Activated naive CD8-positive, alpha-beta T cell treated with anti-CD3 and anti-CD28 coated beads, Interleukin-2, amount 10 ng/mL, durations not matched to agents 7 days and 5 days (primary cell): ENCODE measurements around the gene TNS4. TPM values are rescaled to one million over a fixed set of nuclear protein-coding genes. Genes with fewer than 3 reads are reported as not detected.
A peak's percentile ranks its signal among the peaks of the same experiment; 100 is the strongest.

Source experiments
- ATAC-seq: fragments of 150-1000 bp; cut with Tn5 transposase; one replicate; pipeline ENCODE4 v1.10.0; 2021; ENCODE audit warnings: low read depth, moderate library complexity
- POLR2A ChIA-PET: fragments of 350-600 bp; sonication (Branson Sonifier 250); formaldehyde crosslinking; loops from one replicate; lab custom pipeline; 2021; ENCODE audit warnings: antibody characterized with exemption; lab: Charles Lee
- DNase-seq: peaks from one replicate; pipeline ENCODE4 v3.0.0; 2021
- H3K27ac Mint-ChIP-seq: one replicate; pipeline ENCODE4 v1.8.0; 2022; ENCODE audit warnings: mild to moderate bottlenecking, mixed read lengths
- H3K27me3 Mint-ChIP-seq: one replicate; pipeline ENCODE4 v1.8.0; 2022; ENCODE audit warnings: mild to moderate bottlenecking, moderate library complexity, mixed read lengths
- H3K36me3 Mint-ChIP-seq: one replicate; pipeline ENCODE4 v1.8.0; 2021; ENCODE audit warnings: mild to moderate bottlenecking, mixed read lengths
- H3K4me1 Mint-ChIP-seq: one replicate; pipeline ENCODE4 v1.8.0; 2021; ENCODE audit warnings: mixed read lengths
- H3K4me3 Mint-ChIP-seq: one replicate; pipeline ENCODE4 v1.8.0; 2022; ENCODE audit warnings: mild to moderate bottlenecking, moderate library complexity, mixed read lengths
- H3K9me3 Mint-ChIP-seq: one replicate; pipeline ENCODE4 v1.8.0; 2021; ENCODE audit warnings: mixed read lengths
- total RNA-seq, 2 experiments: library from RNA; stranded (reverse); gene quantifications; one replicate each; pipeline ENCODE4 v1.2.3, GENCODE V29; 2021

The TNS4 gene
- total RNA-seq, 2 experiments from 2014 or later: 9.0 to 9.7 TPM

- H3K4me1 Mint-ChIP-seq: peaks cover 16% of the 10 kb centered on the region
- POLR2A ChIA-PET: no interaction called here
- peaks cover 6% of the 10 kb centered on the region for H3K36me3 Mint-ChIP-seq
- peaks cover 2% of the 10 kb centered on the region for H3K27me3 Mint-ChIP-seq
- H3K4me3 Mint-ChIP-seq: no peak overlapping the region
- ATAC-seq (no peak), DNase-seq (no peak)
- no peak overlapping the region for H3K27ac Mint-ChIP-seq
- H3K9me3 Mint-ChIP-seq: peaks cover 3% of the 10 kb centered on the region
These were observed 8.4 kb upstream of the TNS4 start for GRCh38 chr17:40509626-40510327.

GRCh38 chr17:40506786-40507185, 5.4 kb upstream of the TNS4 start:
- ATAC-seq (no peak), DNase-seq (no peak)
- no peak overlapping the region for H3K27ac Mint-ChIP-seq
- POLR2A ChIA-PET: no interaction called here
- H3K4me3 Mint-ChIP-seq: no peak overlapping the region
- H3K4me1 Mint-ChIP-seq: peaks cover 5% of the 10 kb centered on the region
- no peaks in the 10 kb centered on the region for H3K27me3 Mint-ChIP-seq
- H3K9me3 Mint-ChIP-seq: no peaks in the 10 kb centered on the region
- H3K36me3 Mint-ChIP-seq: no peaks in the 10 kb centered on the region

- Mint-ChIP-seq H3K9me3 (no peaks in the 10 kb centered on the region), H3K27ac (peak overlapping the region; percentile 8), H3K36me3 (no peaks in the 10 kb centered on the region), H3K27me3 (peaks cover 4% of the 10 kb centered on the region), H3K4me3 (no peak overlapping the region), H3K4me1 (peaks cover 5% of the 10 kb centered on the region)
- no peak for ATAC-seq
- no peak for DNase-seq
- POLR2A ChIA-PET: no interaction called here
These were observed 1.7 kb upstream of the TNS4 start for GRCh38 chr17:40503154-40503553.

- no peak overlapping the region for H3K4me3 Mint-ChIP-seq
- no peak for DNase-seq
- peaks cover 4% of the 10 kb centered on the region for H3K27me3 Mint-ChIP-seq
- no peaks in the 10 kb centered on the region for H3K36me3 Mint-ChIP-seq
- POLR2A ChIA-PET: no interaction called here
- H3K4me1 Mint-ChIP-seq: peaks cover 5% of the 10 kb centered on the region
- H3K27ac Mint-ChIP-seq: no peak overlapping the region
- ATAC-seq: no peak
- no peaks in the 10 kb centered on the region for H3K9me3 Mint-ChIP-seq
These were observed 1.3 kb upstream of the TNS4 start for GRCh38 chr17:40502716-40503115.

- ATAC-seq: no peak
- Mint-ChIP-seq H3K27ac (no peak overlapping the region), H3K4me3 (no peak overlapping the region), H3K4me1 (no peaks in the 10 kb centered on the region), H3K27me3 (peaks cover 4% of the 10 kb centered on the region), H3K36me3 (no peaks in the 10 kb centered on the region), H3K9me3 (no peaks in the 10 kb centered on the region)
- POLR2A ChIA-PET: no interaction called here
- DNase-seq: no peak
These were observed 714 bp downstream of the TNS4 start for GRCh38 chr17:40500709-40501108.

GRCh38 chr17:40500190-40500589, 1.2 kb downstream of the TNS4 start:
- Mint-ChIP-seq H3K9me3 (no peaks in the 10 kb centered on the region), H3K4me1 (no peaks in the 10 kb centered on the region), H3K27ac (no peak overlapping the region), H3K4me3 (no peak overlapping the region), H3K27me3 (peaks cover 4% of the 10 kb centered on the region), H3K36me3 (peaks cover under 1% of the 10 kb centered on the region)
- POLR2A ChIA-PET: no interaction called here
- DNase-seq: no peak
- ATAC-seq: no peak

- DNase-seq (no peak), ATAC-seq (no peak)
- H3K4me3 Mint-ChIP-seq: no peak overlapping the region
- no peaks in the 10 kb centered on the region for H3K9me3 Mint-ChIP-seq
- peaks cover 4% of the 10 kb centered on the region for H3K27me3 Mint-ChIP-seq
- no peak overlapping the region for H3K27ac Mint-ChIP-seq
- POLR2A ChIA-PET: no interaction called here
- H3K4me1 Mint-ChIP-seq: no peaks in the 10 kb centered on the region
- H3K36me3 Mint-ChIP-seq: peaks cover 2% of the 10 kb centered on the region
These were observed 1.8 kb downstream of the TNS4 start for GRCh38 chr17:40499551-40500189.

- H3K4me1 Mint-ChIP-seq: no peaks in the 10 kb centered on the region
- H3K36me3 Mint-ChIP-seq: peaks cover 2% of the 10 kb centered on the region
- ATAC-seq (no peak), DNase-seq (no peak)
- no peak overlapping the region for H3K4me3 Mint-ChIP-seq
- peaks cover 4% of the 10 kb centered on the region for H3K27me3 Mint-ChIP-seq
- POLR2A ChIA-PET: interaction anchor here (1.2 to 1.3 kb wide), 2 partner anchors 19 to 49 kb away, joined by 4 read pairs; no protein-coding TSS in a partner anchor
- H3K9me3 Mint-ChIP-seq: no peaks in the 10 kb centered on the region
- H3K27ac Mint-ChIP-seq: no peak overlapping the region
These were observed 2.9 kb downstream of the TNS4 start for GRCh38 chr17:40498281-40499084.

GRCh38 chr17:40497695-40498094, 3.7 kb downstream of the TNS4 start:
- POLR2A ChIA-PET: interaction anchor here (1.2 to 1.3 kb wide), 2 partner anchors 19 to 50 kb away, joined by 4 read pairs; no protein-coding TSS in a partner anchor
- peaks cover 2% of the 10 kb centered on the region for H3K36me3 Mint-ChIP-seq
- H3K9me3 Mint-ChIP-seq: no peaks in the 10 kb centered on the region

GRCh38 chr17:40496634-40497420, 4.6 kb downstream of the TNS4 start:
- Mint-ChIP-seq H3K36me3 (peaks cover 2% of the 10 kb centered on the region), H3K27ac (peak overlapping the region; percentile 69), H3K9me3 (no peaks in the 10 kb centered on the region), H3K4me3 (no peak overlapping the region), H3K27me3 (peaks cover 4% of the 10 kb centered on the region), H3K4me1 (no peaks in the 10 kb centered on the region)
- no peak for ATAC-seq
- POLR2A ChIA-PET: interaction anchor here (1.3 kb wide), 1 partner anchor 51 kb away, joined by 4 read pairs; no protein-coding TSS in a partner anchor
- no peak for DNase-seq

More at GRCh38 chr17:40497695-40498094, 3.7 kb downstream of the TNS4 start:
- Mint-ChIP-seq H3K4me3 (no peak overlapping the region), H3K27me3 (peaks cover 4% of the 10 kb centered on the region), H3K4me1 (no peaks in the 10 kb centered on the region), H3K27ac (no peak overlapping the region)
- DNase-seq (no peak), ATAC-seq (no peak)

GRCh38 chr17:40496170-40496569, 5.3 kb downstream of the TNS4 start:
- H3K27ac Mint-ChIP-seq: no peak overlapping the region
- peaks cover 2% of the 10 kb centered on the region for H3K36me3 Mint-ChIP-seq
- DNase-seq (no peak), ATAC-seq (no peak)
- no peak overlapping the region for H3K4me3 Mint-ChIP-seq
- H3K27me3 Mint-ChIP-seq: peaks cover 4% of the 10 kb centered on the region
- H3K9me3 Mint-ChIP-seq: no peaks in the 10 kb centered on the region
- POLR2A ChIA-PET: no interaction called here
- H3K4me1 Mint-ChIP-seq: peaks cover 3% of the 10 kb centered on the region

GRCh38 chr17:40495140-40495539, 6.3 kb downstream of the TNS4 start:
- no peak overlapping the region for H3K27ac Mint-ChIP-seq
- ATAC-seq: no peak

More at GRCh38 chr17:40495140-40495539, 6.3 kb downstream of the TNS4 start:
- POLR2A ChIA-PET: interaction anchor here (0.8 kb wide), 1 partner anchor 38 kb away, joined by 4 read pairs; no protein-coding TSS in a partner anchor
- Mint-ChIP-seq H3K4me1 (peaks cover 13% of the 10 kb centered on the region), H3K4me3 (no peak overlapping the region), H3K36me3 (peaks cover 2% of the 10 kb centered on the region), H3K27me3 (peaks cover 2% of the 10 kb centered on the region), H3K9me3 (no peaks in the 10 kb centered on the region)
- no peak for DNase-seq
